ENCODE measurements around the gene PRDM2. TPM values are rescaled to one million over a fixed set of nuclear protein-coding genes. Genes with fewer than 3 reads are reported as not detected.

PRDM2 gene
- total and polyA plus RNA-seq, 2 experiments from 2014 or later: 19.1 to 26.0 TPM

GRCh38 chr1:13807209-13807608 lies 107.2 kb downstream of the PRDM2 start:
- DNase-seq (ENCODE audit: low read depth in 1 of 2, low spot score in 1 of 2): peak; percentile 25 to 42
- Histone ChIP-seq H3K4me3 (no peak overlapping the region), H3K27ac (no peak overlapping the region), H3K4me1 (ENCODE audit: low read depth) (no peaks in the 10 kb centered on the region), H3K36me3 (no peaks in the 10 kb centered on the region), H3K27me3 (no peaks in the 10 kb centered on the region), H3K9me3 (ENCODE audit: low read depth) (no peaks in the 10 kb centered on the region)
- peak; percentile 52 for TF ChIP-seq CTCF (IDR thresholded peaks at IDR 0.05; ENCODE audit: low read depth, low read length)

DNA sequence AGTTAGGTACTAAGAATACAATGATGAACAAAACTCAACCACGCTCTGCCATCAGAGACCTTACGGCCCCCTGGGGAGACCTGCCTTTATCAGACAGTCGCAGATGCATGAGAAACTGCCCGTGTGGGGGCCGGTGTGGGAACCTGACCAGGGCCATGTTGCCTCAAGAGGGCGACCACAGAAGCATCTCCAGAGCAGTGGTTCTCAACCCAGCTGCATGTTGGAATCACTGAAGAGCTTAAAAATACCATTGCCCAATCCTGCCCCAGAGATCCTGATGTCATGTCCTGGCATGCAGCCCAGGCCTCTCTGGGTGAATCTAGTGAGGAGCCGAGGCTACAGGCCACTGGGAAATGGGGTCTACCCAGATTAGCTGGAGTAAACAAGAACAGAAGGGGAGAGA lies 108.7 kb downstream of the PRDM2 start:
- Histone ChIP-seq H3K27ac (no peak overlapping the region), H3K4me1 (ENCODE audit: low read depth) (no peaks in the 10 kb centered on the region), H3K4me3 (no peak overlapping the region), H3K9me3 (ENCODE audit: low read depth) (no peaks in the 10 kb centered on the region), H3K36me3 (no peaks in the 10 kb centered on the region), H3K27me3 (no peaks in the 10 kb centered on the region)
- TF ChIP-seq CTCF (IDR thresholded peaks at IDR 0.05; ENCODE audit: low read depth, low read length): no peak
- peak; percentile 41 to 60 for DNase-seq (ENCODE audit: low read depth in 1 of 2, low spot score in 1 of 2)

DNA sequence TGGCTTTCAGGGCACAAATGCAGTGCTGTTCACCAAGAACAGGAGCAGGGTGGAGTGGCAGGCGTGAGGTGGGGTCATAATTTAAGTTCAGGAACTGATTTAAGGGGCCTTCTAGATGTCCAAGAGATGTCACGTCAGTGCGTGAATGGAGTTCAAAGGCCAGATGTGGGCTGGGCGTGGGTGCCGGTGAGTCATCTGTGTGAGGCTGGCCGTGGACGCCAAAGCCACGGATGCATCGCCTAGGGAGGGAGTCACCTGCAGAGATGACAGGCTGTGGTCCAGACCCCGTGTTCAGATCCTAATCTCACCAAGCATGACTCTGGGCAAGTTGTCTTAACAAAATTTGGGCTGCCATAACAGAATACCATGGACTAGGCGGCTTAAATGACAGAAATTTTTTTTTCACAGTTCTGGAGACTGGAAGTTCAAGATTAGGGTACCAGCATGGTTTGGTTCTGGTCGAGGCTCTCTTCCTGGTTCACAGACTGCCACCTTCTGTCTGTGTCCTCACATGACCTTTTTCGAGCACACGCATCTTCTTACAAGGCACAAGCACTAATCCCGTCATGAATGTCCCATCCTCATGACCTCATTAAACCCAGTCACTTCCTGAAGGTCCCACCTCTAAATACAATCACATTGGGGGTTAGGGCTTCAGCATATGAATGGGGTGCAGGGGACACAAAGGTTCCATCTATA lies 109.6 kb downstream of the PRDM2 start:
- no peak for DNase-seq (ENCODE audit: low read depth in 1 of 2, low spot score in 1 of 2)
- no peak for TF ChIP-seq CTCF (IDR thresholded peaks at IDR 0.05; ENCODE audit: low read depth, low read length)

DNA sequence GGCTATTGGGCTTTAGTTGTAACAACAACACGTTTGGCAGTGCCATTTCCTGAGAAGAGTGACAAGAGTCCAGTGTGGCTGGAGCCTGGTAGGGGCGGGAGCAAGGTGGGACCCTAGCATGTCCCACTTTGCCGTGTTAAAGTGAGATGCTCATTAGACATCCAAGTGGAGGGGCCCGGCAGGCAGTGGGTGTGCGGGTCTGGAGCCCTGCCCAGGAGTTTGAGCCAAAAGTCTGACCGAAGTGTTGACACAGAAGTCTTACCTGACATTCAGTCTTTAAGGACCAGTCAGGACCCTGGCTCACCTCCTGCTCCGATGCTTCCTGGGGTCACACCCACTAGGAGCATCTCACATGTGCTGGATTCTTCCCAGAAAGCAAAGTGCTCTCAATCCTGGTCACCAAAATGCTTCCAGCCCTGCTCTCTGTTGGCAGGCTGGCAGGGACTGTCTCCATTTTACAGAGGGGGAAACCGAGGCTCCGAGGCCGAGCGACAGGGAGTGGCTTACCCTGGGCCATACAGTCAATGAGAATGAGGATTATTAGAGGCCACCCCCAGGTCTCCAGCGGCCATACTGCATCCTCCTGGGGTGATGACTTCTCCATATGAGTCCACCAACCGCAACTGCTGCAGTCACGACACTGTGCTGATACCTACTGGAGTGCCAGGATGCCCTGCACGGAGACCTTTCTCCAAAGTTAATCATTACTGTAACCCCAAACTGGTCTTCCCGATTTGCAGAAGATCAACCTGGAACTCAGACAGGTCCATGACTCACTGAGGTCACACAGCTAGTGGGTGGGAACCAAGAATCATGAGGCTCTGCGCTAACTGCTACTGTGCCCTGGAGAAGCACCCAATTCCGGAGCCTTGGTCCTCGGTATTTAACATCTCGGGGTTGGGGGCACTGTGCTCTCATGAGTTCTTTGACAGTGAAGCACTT lies 112.7 kb downstream of the PRDM2 start:
- no peaks in the 10 kb centered on the region for H3K36me3 ChIP-seq
- DNase-seq (ENCODE audit: low read depth in 1 of 2, low spot score in 1 of 2): no peak
- no peak for TF ChIP-seq CTCF (IDR thresholded peaks at IDR 0.05; ENCODE audit: low read depth, low read length)
- H3K4me1 ChIP-seq (ENCODE audit: low read depth): no peaks in the 10 kb centered on the region
- no peak overlapping the region for H3K27ac ChIP-seq
- no peaks in the 10 kb centered on the region for H3K9me3 ChIP-seq (ENCODE audit: low read depth)
- no peaks in the 10 kb centered on the region for H3K27me3 ChIP-seq
- no peak overlapping the region for H3K4me3 ChIP-seq

More for the DNA sequence above, 109.6 kb downstream of the PRDM2 start:
- Histone ChIP-seq H3K9me3 (ENCODE audit: low read depth) (no peaks in the 10 kb centered on the region), H3K36me3 (no peaks in the 10 kb centered on the region), H3K27ac (no peak overlapping the region), H3K4me1 (ENCODE audit: low read depth) (no peaks in the 10 kb centered on the region), H3K4me3 (no peak overlapping the region), H3K27me3 (no peaks in the 10 kb centered on the region)

GRCh38 chr1:13813398-13814012 lies 113.5 kb downstream of the PRDM2 start:
- Histone ChIP-seq H3K36me3 (no peaks in the 10 kb centered on the region), H3K9me3 (ENCODE audit: low read depth) (no peaks in the 10 kb centered on the region), H3K27me3 (no peaks in the 10 kb centered on the region), H3K4me1 (ENCODE audit: low read depth) (no peaks in the 10 kb centered on the region), H3K4me3 (no peak overlapping the region), H3K27ac (no peak overlapping the region)
- DNase-seq (ENCODE audit: low read depth in 1 of 2, low spot score in 1 of 2): peak; percentile 46 to 50
- peak; percentile 82 for TF ChIP-seq CTCF (IDR thresholded peaks at IDR 0.05; ENCODE audit: low read depth, low read length)
